ENCODE results near the gene GANC. TPM values are rescaled to one million over a fixed set of nuclear protein-coding genes. Genes with fewer than 3 reads are reported as not detected.
A peak's percentile ranks its signal among the peaks of the same experiment; 100 is the strongest.

GANC gene
- total RNA-seq, 2 donors from 2014 or later, result 11.9 to 21.1 TPM

- no peaks in the 10 kb centered on the region for H3K4me1 ChIP-seq
- no peaks in the 10 kb centered on the region for H3K9me3 ChIP-seq
- H3K27ac ChIP-seq, result no peak overlapping the region
- DNase-seq (no peak), ATAC-seq (no peak)
- intact Hi-C loops (cut with DNase I), result no loop called here
- H3K4me3 ChIP-seq, result no peak overlapping the region
- WGBS, 2 donors, result 91 to 93% methylated on average over 3 of the region's 3 CpGs
- H3K36me3 ChIP-seq (replicated peaks in 1 of 2; ENCODE audit: insufficient read depth in 1 of 2, low read depth in 2 of 2), result no peaks in the 10 kb centered on the region
- no peak for TF ChIP-seq POLR2A (IDR thresholded peaks at IDR 0.05)
- TF ChIP-seq, protein P1, sequence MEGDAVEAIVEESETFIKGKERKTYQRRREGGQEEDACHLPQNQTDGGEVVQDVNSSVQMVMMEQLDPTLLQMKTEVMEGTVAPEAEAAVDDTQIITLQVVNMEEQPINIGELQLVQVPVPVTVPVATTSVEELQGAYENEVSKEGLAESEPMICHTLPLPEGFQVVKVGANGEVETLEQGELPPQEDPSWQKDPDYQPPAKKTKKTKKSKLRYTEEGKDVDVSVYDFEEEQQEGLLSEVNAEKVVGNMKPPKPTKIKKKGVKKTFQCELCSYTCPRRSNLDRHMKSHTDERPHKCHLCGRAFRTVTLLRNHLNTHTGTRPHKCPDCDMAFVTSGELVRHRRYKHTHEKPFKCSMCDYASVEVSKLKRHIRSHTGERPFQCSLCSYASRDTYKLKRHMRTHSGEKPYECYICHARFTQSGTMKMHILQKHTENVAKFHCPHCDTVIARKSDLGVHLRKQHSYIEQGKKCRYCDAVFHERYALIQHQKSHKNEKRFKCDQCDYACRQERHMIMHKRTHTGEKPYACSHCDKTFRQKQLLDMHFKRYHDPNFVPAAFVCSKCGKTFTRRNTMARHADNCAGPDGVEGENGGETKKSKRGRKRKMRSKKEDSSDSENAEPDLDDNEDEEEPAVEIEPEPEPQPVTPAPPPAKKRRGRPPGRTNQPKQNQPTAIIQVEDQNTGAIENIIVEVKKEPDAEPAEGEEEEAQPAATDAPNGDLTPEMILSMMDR (IDR thresholded peaks at IDR 0.05), result no peak
- H3K27me3 ChIP-seq, result no peaks in the 10 kb centered on the region
Measured at GRCh38 chr15:42363487-42363886, 90.5 kb downstream of the GANC start.

DNA sequence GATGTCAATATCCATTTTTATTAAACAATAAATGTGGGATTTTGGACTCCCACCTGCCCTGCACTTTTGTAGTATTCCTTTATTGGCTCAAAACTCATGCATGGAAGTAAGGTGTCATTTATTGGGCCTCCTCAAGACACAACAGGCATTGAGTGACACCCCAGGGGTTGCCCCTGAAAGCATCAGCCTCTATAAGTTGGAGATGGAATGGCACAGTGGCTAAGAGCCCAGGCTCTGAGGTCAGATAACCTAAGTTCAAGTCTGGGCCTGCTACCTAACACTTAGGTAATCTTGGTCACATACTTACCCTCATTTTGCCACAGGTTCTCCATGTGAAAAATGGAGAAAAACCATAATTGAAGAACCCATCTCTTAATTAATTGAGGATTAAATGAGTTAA, 90.9 kb downstream of the GANC start:
- no peaks in the 10 kb centered on the region for H3K36me3 ChIP-seq (replicated peaks in 1 of 2; ENCODE audit: insufficient read depth in 1 of 2, low read depth in 2 of 2)
- ATAC-seq (no peak), DNase-seq (no peak)
- intact Hi-C loops (cut with DNase I), result no loop called here
- H3K27ac ChIP-seq, result no peak overlapping the region
- H3K27me3 ChIP-seq, result no peaks in the 10 kb centered on the region
- H3K4me1 ChIP-seq, result no peaks in the 10 kb centered on the region
- H3K9me3 ChIP-seq, result no peaks in the 10 kb centered on the region
- no peak for TF ChIP-seq POLR2A (IDR thresholded peaks at IDR 0.05)
- TF ChIP-seq, protein P1 (IDR thresholded peaks at IDR 0.05), result no peak
- no peak overlapping the region for H3K4me3 ChIP-seq

DNA sequence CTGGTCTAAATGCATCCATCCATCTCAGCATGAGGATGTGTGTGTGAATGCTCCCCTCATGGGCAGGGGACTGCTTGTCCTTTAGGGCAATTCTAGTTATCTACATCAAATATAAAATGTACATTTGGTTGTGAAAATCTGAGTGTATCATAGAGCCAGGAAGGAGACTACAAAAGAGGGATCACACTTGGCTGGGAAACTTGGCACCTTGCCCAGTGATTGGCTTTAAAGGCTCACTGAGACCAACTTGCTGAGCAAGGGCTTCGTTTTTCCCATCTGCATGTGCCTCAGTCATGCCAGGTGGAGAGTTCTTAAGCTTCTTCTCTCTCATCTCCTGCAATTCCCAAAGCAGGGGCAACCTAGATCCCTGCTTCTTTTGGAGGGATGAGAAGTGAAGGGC, 91.5 kb downstream of the GANC start:
- TF ChIP-seq POLR2A (IDR thresholded peaks at IDR 0.05), result no peak
- TF ChIP-seq, protein P1 (IDR thresholded peaks at IDR 0.05), result no peak
- H3K27ac ChIP-seq, result no peak overlapping the region
- intact Hi-C loops (cut with DNase I), result no loop called here
- no peak overlapping the region for H3K4me3 ChIP-seq
- ATAC-seq (no peak), DNase-seq (peak in 3 of 4 donors; percentile 22 to 41 (median 24))
- H3K9me3 ChIP-seq, result no peaks in the 10 kb centered on the region
- no peaks in the 10 kb centered on the region for H3K27me3 ChIP-seq
- H3K36me3 ChIP-seq (replicated peaks in 1 of 2; ENCODE audit: insufficient read depth in 1 of 2, low read depth in 2 of 2), result no peaks in the 10 kb centered on the region
- 10 to 63% methylated on average over 1 of the region's 1 CpG for WGBS, 2 donors
- no peaks in the 10 kb centered on the region for H3K4me1 ChIP-seq

DNA sequence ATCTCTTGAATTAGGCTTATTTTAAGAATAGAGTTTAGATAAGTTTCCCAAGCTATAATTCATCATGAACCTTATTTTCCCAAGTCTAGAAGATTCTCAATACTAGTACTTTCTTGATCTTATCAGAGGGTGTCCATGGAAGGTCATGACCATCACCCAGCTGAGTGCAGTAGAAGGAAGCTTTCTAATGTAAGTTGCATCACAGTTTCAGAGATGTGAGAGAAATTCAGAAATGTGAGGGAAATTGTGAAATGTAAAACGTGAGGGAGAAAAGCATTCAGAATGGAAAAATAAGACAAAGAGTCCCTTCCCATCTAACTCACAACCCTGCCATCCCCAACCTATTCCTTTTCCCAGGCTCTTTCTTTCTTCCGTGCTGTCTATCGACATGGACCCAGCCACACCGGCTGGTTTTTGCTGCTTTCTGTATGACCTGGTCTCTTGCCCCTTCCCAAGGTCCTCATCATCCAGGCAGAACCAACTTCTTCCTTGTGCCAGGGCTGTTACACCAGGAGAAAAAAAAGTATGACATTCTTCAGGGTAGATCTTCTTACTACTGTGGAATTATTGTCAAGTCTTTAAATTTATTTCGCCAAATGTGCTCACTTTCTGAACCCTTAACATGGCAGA, 93.0 kb downstream of the GANC start:
- WGBS, 2 donors, result 80% methylated on average over 5 of the region's 5 CpGs
- Histone ChIP-seq H3K4me3 (no peak overlapping the region), H3K4me1 (no peaks in the 10 kb centered on the region), H3K36me3 (replicated peaks in 1 of 2; ENCODE audit: insufficient read depth in 1 of 2, low read depth in 2 of 2) (no peaks in the 10 kb centered on the region), H3K27ac (no peak overlapping the region), H3K9me3 (no peaks in the 10 kb centered on the region), H3K27me3 (no peaks in the 10 kb centered on the region)
- TF ChIP-seq, protein P1 (IDR thresholded peaks at IDR 0.05), result no peak
- no peak for TF ChIP-seq POLR2A (IDR thresholded peaks at IDR 0.05)
- no peak for DNase-seq
- intact Hi-C loops (cut with DNase I), result no loop called here
- ATAC-seq, result no peak

GRCh38 chr15:42367041-42367440, 94.0 kb downstream of the GANC start:
- no peaks in the 10 kb centered on the region for H3K9me3 ChIP-seq
- no peak overlapping the region for H3K27ac ChIP-seq
- H3K36me3 ChIP-seq (replicated peaks in 1 of 2; ENCODE audit: insufficient read depth in 1 of 2, low read depth in 2 of 2), result no peaks in the 10 kb centered on the region
- DNase-seq, result peak in 1 of 4 donors; percentile 13
- intact Hi-C loops (cut with DNase I), result no loop called here
- WGBS, 2 donors, result 78 to 89% methylated on average over 2 to 5 of the region's 5 CpGs
- no peaks in the 10 kb centered on the region for H3K27me3 ChIP-seq
- TF ChIP-seq, protein P1 (IDR thresholded peaks at IDR 0.05), result no peak
- H3K4me1 ChIP-seq, result no peaks in the 10 kb centered on the region
- no peak overlapping the region for H3K4me3 ChIP-seq
- ATAC-seq, result no peak

Measured in body of pancreas (tissue), 4 donors.